Omental fat pad (tissue), 4 donors: Measurements from ENCODE around the gene SH3RF3. TPM values are rescaled to one million over a fixed set of nuclear protein-coding genes. Genes with fewer than 3 reads are reported as not detected.
"Not testable (repeated sequence)": the region's sequence is repeated elsewhere in the genome, so short reads cannot be mapped to it uniquely, and the experiment has no call there.

ENCODE experiments used
- ATAC-seq: fragments of 150-250 bp; one replicate; pipeline ENCODE4 v1.9.1; 2016; ENCODE audit warnings: mild to moderate bottlenecking, moderate library complexity; ENCODE audit not compliant: low FRiP score
- DNase-seq: peaks from one replicate; pipeline ENCODE4 v3.0.0-alpha.2; 2019; ENCODE audit warnings: low spot score
- CTCF ChIP-seq, 3 donors: fragments of 450-650 bp; IDR thresholded peaks; one replicate each; pipeline ENCODE4 v1.5.1; 2016 to 2017; ENCODE audit warnings: antibody characterized with exemption in 3 of 3, mild to moderate bottlenecking in 3 of 3, moderate library complexity in 2 of 3
- total RNA-seq, 4 donors: library from RNA; depleted of rRNA; stranded (reverse); fragments of >200 nt; gene quantifications; one replicate each; pipeline ENCODE4 v1.1.0, GENCODE V29; 2016

The SH3RF3 gene
- total RNA-seq, 4 donors from 2014 or later: 6.5 to 16.6 (median 8.6) TPM

GRCh38 chr2:109098251-109098920 lies 30.6 kb upstream of the SH3RF3 start:
- no peak for TF ChIP-seq CTCF (IDR thresholded peaks at IDR 0.05)
- DNase-seq: no peak
- ATAC-seq: no peak

- no peak for ATAC-seq
- DNase-seq: no peak
- no peak for TF ChIP-seq CTCF (IDR thresholded peaks at IDR 0.05)
These were observed 30.1 kb upstream of the SH3RF3 start for GRCh38 chr2:109098921-109099273.

- DNase-seq: no peak
- no peak for TF ChIP-seq CTCF (IDR thresholded peaks at IDR 0.05)
- ATAC-seq: no peak
These were observed 26.3 kb upstream of the SH3RF3 start for GRCh38 chr2:109102588-109103233.

GRCh38 chr2:109105113-109105512 lies 23.9 kb upstream of the SH3RF3 start:
- ATAC-seq: no peak
- no peak for DNase-seq
- no peak for TF ChIP-seq CTCF (IDR thresholded peaks at IDR 0.05)

GRCh38 chr2:109108740-109109139 lies 20.3 kb upstream of the SH3RF3 start:
- no peak for TF ChIP-seq CTCF (IDR thresholded peaks at IDR 0.05)
- ATAC-seq (no peak), DNase-seq (no peak)

- ATAC-seq: no peak
- no peak for TF ChIP-seq CTCF (IDR thresholded peaks at IDR 0.05)
These were observed 19.7 kb upstream of the SH3RF3 start for GRCh38 chr2:109109342-109109741.

GRCh38 chr2:109110170-109110569 lies 18.8 kb upstream of the SH3RF3 start:
- TF ChIP-seq CTCF (IDR thresholded peaks at IDR 0.05): no peak
- DNase-seq (no peak), ATAC-seq (no peak)

More at GRCh38 chr2:109109342-109109741, 19.7 kb upstream of the SH3RF3 start:
- DNase-seq: no peak

- DNase-seq, ATAC-seq: not testable (repeated sequence)
These were observed 11.8 kb upstream of the SH3RF3 start for GRCh38 chr2:109117181-109117580.
